Bronchial epithelial cell (primary cell): ENCODE results near the gene RNF220. TPM values are rescaled to one million over a fixed set of nuclear protein-coding genes. Genes with fewer than 3 reads are reported as not detected.

Experiments used
- DNase-seq: peaks from one replicate; pipeline ENCODE4 v3.0.0-alpha.2; 2010; ENCODE audit warnings: low read depth
- FAIRE-seq: peaks from 2 replicates; lab custom pipeline; 2011; peaks lifted over from hg19 to GRCh38; lab: Jason Lieb, UNC
- H3K27me3 ChIP-seq: 2 replicates; pipeline ENCODE4 v1.5.1; 2011; ENCODE audit warnings: low read length; ENCODE audit not compliant: control insufficient read depth, insufficient read depth
- H3K36me3 ChIP-seq: 2 replicates; pipeline ENCODE4 v1.5.1; 2011; ENCODE audit warnings: low read length; ENCODE audit not compliant: control insufficient read depth, insufficient read depth
- H3K4me3 ChIP-seq: 2 replicates; pipeline ENCODE4 v1.5.1; 2011; ENCODE audit warnings: mild to moderate bottlenecking, low read depth, low read length, control low read depth
- total RNA-seq: library from RNA; depleted of rRNA; stranded (reverse); fragments of >200 nt; gene quantifications from 2 replicates; pipeline ENCODE4 v1.2.1, GENCODE V29; 2014
- TF ChIP-seq, protein P1 (sequence below): IDR thresholded peaks from 2 replicates; pipeline ENCODE4 v1.5.1; 2011; ENCODE audit warnings: mild to moderate bottlenecking, moderate library complexity, low read length, control low read depth, inconsistent platforms; ENCODE audit not compliant: insufficient read depth, severe bottlenecking

RNF220 gene
- total RNA-seq, 1 donor from 2014 or later = 94.5 TPM

DNA sequence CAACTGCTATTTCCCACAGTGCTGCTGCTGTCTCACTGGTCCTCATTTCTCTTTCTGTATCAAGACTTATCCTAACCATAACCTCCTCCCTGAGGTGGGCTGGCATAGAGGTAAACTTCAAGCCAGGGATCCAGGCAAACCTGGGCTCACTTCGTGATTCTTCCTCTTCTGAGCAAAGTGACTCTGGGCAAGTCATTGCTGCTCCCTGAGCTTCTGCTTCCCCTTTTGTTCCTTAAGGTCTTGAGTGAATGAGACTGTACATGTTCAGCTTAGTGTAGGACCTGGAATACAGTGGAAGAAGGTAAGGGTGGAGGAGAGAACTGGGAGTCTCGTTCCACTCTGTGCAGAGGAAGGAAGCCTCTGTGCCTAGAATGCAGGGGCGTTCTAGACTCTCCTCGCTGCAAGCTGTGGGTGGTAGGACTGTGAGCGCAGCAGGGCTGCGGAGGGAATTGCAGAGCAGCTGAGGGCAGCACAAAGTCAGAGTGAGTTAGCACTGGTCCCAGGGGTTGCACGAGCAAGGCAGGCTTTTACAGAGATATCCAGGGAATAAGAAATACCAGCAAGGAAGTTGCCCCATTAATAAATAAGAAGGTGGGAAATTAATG is 38.6 kb upstream of the RNF220 start:
- H3K27me3 ChIP-seq = no peaks in the 10 kb centered on the region
- DNase-seq = no peak
- FAIRE-seq = no peak
- TF ChIP-seq, protein P1, sequence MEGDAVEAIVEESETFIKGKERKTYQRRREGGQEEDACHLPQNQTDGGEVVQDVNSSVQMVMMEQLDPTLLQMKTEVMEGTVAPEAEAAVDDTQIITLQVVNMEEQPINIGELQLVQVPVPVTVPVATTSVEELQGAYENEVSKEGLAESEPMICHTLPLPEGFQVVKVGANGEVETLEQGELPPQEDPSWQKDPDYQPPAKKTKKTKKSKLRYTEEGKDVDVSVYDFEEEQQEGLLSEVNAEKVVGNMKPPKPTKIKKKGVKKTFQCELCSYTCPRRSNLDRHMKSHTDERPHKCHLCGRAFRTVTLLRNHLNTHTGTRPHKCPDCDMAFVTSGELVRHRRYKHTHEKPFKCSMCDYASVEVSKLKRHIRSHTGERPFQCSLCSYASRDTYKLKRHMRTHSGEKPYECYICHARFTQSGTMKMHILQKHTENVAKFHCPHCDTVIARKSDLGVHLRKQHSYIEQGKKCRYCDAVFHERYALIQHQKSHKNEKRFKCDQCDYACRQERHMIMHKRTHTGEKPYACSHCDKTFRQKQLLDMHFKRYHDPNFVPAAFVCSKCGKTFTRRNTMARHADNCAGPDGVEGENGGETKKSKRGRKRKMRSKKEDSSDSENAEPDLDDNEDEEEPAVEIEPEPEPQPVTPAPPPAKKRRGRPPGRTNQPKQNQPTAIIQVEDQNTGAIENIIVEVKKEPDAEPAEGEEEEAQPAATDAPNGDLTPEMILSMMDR = no peak
- H3K36me3 ChIP-seq = no peaks in the 10 kb centered on the region
- H3K4me3 ChIP-seq = no peak overlapping the region

DNA sequence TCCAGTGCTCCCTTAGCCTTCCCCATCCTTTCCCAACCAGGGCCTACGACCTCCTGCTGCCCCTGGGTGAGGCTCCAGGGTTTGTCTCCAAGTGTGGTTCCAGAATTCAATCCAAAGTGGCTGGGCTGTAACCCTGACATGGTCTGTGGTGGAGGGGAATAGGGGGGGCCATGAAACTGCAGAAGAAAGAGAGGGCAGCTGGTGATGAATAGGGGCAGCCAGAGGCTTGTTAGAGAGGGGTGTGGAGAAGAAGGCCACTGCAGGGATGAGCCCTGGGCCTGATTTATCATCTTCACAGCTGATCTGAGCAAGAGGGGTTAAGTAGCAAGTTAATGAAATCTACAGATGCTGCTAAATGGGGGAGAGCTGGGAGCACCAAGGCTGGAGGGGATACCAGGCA is 37.1 kb upstream of the RNF220 start:
- H3K36me3 ChIP-seq = no peaks in the 10 kb centered on the region
- no peak for FAIRE-seq
- DNase-seq = no peak

DNA sequence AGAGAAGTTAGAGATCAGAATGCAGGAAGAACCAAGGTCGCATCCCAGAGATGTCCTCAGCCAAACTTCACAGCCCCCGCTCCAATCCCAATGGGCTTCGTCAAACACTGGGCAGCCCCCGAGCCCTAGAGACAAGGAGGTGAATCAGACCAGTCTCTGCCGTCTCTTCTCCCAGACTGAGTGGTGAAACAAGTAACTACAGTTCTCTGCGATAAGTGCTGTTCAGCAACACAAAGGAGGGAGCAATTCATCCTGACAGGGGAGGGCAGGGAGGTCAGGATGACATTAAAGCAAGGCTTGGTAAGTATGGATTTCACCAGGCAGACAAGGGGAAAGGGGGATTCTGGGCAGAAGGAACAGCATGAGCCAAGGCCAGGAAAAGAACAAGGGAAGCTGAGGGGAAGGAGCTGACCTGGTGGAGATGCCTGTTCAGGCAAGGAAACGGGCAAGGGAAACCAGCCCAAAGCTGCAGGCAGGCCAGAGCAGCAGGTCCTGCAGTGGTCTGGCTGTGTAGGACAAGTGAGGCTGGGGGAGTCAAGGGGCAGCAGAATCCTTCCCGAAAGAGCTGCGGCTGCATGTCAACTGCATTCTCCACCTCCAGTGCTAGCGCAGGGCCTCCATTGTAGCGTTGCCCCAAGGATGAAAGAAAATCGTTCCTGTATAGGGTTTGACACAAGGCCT is 36.4 kb upstream of the RNF220 start:
- no peak for DNase-seq
- FAIRE-seq = no peak
- no peaks in the 10 kb centered on the region for H3K36me3 ChIP-seq
- TF ChIP-seq, protein P1 = no peak
- H3K27me3 ChIP-seq = no peaks in the 10 kb centered on the region
- H3K4me3 ChIP-seq = no peak overlapping the region

More for the DNA sequence above, 37.1 kb upstream of the RNF220 start:
- no peak overlapping the region for H3K4me3 ChIP-seq
- TF ChIP-seq, protein P1 = no peak
- H3K27me3 ChIP-seq = no peaks in the 10 kb centered on the region

DNA sequence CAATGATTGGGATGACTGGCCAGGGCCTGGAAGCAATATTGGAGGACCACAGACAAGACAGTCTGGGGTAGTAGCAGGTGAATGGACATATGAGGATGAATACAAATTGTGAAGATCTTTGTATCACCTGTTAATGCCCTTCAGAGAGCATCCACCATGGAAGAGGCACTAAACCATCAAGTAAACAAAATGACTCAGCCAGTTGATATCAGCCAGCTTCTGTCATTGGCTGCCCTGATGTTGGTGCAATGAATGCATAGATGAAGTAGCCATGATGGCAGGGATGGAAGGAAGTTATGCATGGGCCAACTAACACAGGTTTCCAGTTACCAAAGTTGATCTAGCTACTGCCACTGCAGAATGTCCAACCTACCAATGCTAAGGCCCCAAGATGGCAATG is 33.8 kb upstream of the RNF220 start:
- H3K36me3 ChIP-seq = no peaks in the 10 kb centered on the region
- FAIRE-seq (no peak), DNase-seq (no peak)
- TF ChIP-seq, protein P1 = no peak
- no peak overlapping the region for H3K4me3 ChIP-seq
- no peaks in the 10 kb centered on the region for H3K27me3 ChIP-seq

DNA sequence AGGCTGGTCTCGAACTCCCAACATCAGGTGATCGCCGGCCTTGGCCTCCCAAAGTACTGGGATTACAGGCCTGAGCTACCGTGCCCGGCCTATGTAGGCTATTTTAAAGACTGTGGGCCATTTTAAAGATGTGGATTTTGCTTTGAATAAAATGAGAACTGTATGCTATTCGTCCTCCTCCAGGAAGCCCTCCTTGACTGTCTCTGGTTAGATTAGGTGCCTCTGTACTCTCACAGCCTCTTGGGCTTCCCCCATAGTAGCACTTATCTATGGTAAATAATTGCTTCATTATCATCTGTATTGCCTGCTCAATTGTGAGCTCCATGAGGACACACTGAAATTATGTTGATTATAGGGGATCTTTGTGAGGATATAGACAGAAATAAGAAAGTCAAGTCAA is 29.5 kb upstream of the RNF220 start:
- Histone ChIP-seq H3K27me3 (no peaks in the 10 kb centered on the region), H3K36me3 (no peaks in the 10 kb centered on the region), H3K4me3 (no peak overlapping the region)
- TF ChIP-seq, protein P1 = no peak
- DNase-seq (no peak), FAIRE-seq (no peak)
